ENCODE data around the gene YY1AP1. TPM values are rescaled to one million over a fixed set of nuclear protein-coding genes. Genes with fewer than 3 reads are reported as not detected.

The YY1AP1 gene
- total RNA-seq, 4 donors from 2014 or later, result 79.1 to 6,578 (median 156) TPM

DNA sequence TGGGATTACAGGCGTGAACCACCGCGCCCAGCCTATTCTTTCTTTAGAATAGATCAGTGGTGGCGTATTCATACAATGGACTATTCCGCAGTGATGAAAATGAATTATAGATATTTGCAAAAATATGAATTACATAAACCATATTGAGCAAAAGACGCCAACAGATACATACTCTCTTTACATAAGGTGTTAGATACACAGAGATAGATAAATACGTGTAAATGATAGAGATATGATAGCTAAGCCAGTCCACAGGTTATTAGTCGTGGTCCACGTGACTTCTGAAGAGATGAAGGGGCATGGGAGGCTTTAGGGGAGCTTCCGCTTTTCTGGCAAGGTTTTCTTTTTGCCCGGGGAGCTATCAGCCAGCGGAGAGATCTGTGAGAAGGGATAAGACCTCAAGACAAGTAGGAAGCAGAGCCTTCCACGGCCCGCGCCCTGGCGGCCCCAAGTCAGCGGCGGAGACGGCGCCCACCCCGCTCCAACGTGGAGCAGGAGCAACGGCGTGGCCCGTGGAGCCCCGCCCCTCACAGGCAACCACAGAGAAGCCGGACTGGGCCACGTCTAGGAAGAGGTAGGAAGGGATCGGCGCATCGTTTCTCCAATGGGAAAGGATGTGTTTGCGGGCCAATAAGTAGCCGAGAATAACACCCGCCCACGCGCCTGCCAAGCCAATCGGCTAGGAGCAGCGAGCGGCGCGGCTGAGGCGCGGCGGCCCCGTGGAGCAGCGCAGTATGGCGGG, 78.9 kb downstream of the YY1AP1 start, which contains the start of gene MSTO1:
Gene MSTO1, plus strand, starts transcription at position 704 of the 742 bp plus-strand sequence. Its CDS starts 31 bp downstream, at position 735.
- Histone ChIP-seq H3K9me3 (no peaks in the 10 kb centered on the region), H3K4me3 (peak within 1 kb of the TSS; percentile 49 to 58), H3K27ac (peak within 1 kb of the TSS; percentile 66 to 75), H3K36me3 (no peaks in the 10 kb centered on the region), H3K4me1 (no peaks in the 10 kb centered on the region), H3K27me3 (no peaks in the 10 kb centered on the region)
- peak; percentile 35 to 40 for TF ChIP-seq POLR2A (IDR thresholded peaks at IDR 0.05)
- TF ChIP-seq, protein P1, sequence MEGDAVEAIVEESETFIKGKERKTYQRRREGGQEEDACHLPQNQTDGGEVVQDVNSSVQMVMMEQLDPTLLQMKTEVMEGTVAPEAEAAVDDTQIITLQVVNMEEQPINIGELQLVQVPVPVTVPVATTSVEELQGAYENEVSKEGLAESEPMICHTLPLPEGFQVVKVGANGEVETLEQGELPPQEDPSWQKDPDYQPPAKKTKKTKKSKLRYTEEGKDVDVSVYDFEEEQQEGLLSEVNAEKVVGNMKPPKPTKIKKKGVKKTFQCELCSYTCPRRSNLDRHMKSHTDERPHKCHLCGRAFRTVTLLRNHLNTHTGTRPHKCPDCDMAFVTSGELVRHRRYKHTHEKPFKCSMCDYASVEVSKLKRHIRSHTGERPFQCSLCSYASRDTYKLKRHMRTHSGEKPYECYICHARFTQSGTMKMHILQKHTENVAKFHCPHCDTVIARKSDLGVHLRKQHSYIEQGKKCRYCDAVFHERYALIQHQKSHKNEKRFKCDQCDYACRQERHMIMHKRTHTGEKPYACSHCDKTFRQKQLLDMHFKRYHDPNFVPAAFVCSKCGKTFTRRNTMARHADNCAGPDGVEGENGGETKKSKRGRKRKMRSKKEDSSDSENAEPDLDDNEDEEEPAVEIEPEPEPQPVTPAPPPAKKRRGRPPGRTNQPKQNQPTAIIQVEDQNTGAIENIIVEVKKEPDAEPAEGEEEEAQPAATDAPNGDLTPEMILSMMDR (IDR thresholded peaks at IDR 0.05), result peak in 2 of 4 experiments; percentile 8 to 22
- peak; percentile 96 to 97 for DNase-seq
- intact Hi-C loops (cut with DNase I; ENCODE audit: low total_unique reads), result no loop called here

Other genes starting within 250 kb of the YY1AP1 start
- 100 to 1,000 TPM in 2 of 4 donors, 10 to 100 TPM in 2; 48.9 to 159 (median 99.8) TPM for gene ASH1L, start 126.0 kb downstream of the YY1AP1 start, total RNA-seq
- gene MSTO1, start 78.6 kb downstream of the YY1AP1 start, total RNA-seq, result 10 to 100 TPM; 10.6 to 76.8 (median 38.6) TPM
- 100 to 1,000 TPM in 1 of 4 donors, 10 to 100 TPM in 3; 43.5 to 177 (median 69.6) TPM for gene DAP3, start 317 bp upstream of the YY1AP1 start, total RNA-seq
- gene GON4L, start 168.4 kb upstream of the YY1AP1 start, total RNA-seq, result 10 to 100 TPM; 49.7 to 93.8 (median 51.9) TPM
- 10 to 100 TPM; 12.8 to 70.5 (median 24.3) TPM for gene SYT11, start 170.8 kb upstream of the YY1AP1 start, total RNA-seq
- 10 to 100 TPM; 12.8 to 65.6 (median 41.8) TPM for gene RIT1, start 222.6 kb upstream of the YY1AP1 start, total RNA-seq
- 100 to 1,000 TPM in 1 of 4 donors, 10 to 100 TPM in 3; 28.8 to 139 (median 64.2) TPM for gene KHDC4, start 245.6 kb upstream of the YY1AP1 start, total RNA-seq